Measurements from ENCODE around the gene YLPM1. TPM values are rescaled to one million over a fixed set of nuclear protein-coding genes. Genes with fewer than 3 reads are reported as not detected.

The YLPM1 gene
- polyA plus RNA-seq, 3 donors = 2.9 to 19.2 (median 6.2) TPM

DNA sequence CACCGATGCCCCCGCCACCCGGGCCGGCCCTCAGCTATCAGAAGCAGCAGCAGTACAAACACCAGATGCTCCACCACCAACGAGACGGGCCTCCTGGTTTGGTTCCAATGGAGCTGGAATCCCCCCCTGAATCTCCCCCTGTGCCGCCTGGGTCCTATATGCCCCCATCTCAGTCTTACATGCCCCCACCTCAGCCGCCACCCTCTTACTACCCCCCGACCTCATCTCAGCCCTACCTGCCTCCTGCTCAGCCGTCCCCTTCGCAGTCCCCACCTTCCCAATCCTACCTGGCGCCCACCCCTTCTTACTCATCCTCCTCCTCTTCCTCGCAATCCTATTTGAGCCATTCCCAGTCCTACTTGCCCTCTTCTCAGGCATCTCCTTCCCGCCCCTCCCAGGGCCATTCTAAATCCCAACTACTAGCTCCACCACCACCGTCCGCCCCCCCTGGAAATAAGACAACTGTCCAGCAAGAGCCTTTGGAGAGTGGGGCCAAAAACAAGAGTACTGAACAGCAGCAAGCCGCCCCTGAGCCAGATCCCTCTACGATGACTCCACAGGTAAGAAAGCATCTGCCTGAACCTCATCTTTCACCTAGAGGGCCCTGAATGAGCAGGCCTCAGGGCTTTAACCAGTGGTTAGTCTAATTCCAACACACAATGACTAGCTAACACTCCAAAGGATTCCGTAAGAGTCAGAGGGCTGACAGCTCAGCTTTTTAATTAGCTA lies 851 bp downstream of the YLPM1 start:
- Histone ChIP-seq H3K9ac (ENCODE audit: insufficient read depth, low read length, poor library complexity, severe bottlenecking) (peak overlapping the region; percentile 99), H2AFZ (ENCODE audit: insufficient read depth, low read depth, low read length, poor library complexity, severe bottlenecking) (peak overlapping the region; percentile 67), H4K20me1 (ENCODE audit: insufficient read depth, low read length) (peaks cover 28% of the 10 kb centered on the region), H3K27ac (ENCODE audit: low read depth in 1 of 2, low read length in 2 of 2) (peak overlapping the region in 1 of 2 donors; percentile 93), H3K4me2 (replicated peaks; ENCODE audit: extremely low read depth, low read length, poor library complexity, severe bottlenecking) (peak overlapping the region; percentile 96), H3K9me3 (replicated peaks in 1 of 2; ENCODE audit: control insufficient read depth in 1 of 2, insufficient read depth in 1 of 2, low read length in 2 of 2) (no peaks in the 10 kb centered on the region), H3K36me3 (replicated peaks in 1 of 2; ENCODE audit: control insufficient read depth in 1 of 2, insufficient read depth in 2 of 2, low read length in 2 of 2) (peaks cover 0 to 2% of the 10 kb centered on the region in 2 donors), H3K4me1 (ENCODE audit: control insufficient read depth in 1 of 2, insufficient read depth in 2 of 2, low read length in 2 of 2) (peaks cover 34 to 44% of the 10 kb centered on the region in 2 donors), H3K27me3 (ENCODE audit: control insufficient read depth in 2 of 2, insufficient read depth in 2 of 2, low read length in 2 of 2) (no peaks in the 10 kb centered on the region), H3K79me2 (ENCODE audit: insufficient read depth, low read length) (peaks cover 58% of the 10 kb centered on the region), H3K4me3 (replicated peaks in 1 of 3; ENCODE audit: low read depth in 2 of 3, low read length in 3 of 3) (peak overlapping the region; percentile 64 to 92 (median 89))
- H3K27ac Mint-ChIP-seq = peak overlapping the region; percentile 35 to 96 (median 89)
- TF ChIP-seq, protein P1, sequence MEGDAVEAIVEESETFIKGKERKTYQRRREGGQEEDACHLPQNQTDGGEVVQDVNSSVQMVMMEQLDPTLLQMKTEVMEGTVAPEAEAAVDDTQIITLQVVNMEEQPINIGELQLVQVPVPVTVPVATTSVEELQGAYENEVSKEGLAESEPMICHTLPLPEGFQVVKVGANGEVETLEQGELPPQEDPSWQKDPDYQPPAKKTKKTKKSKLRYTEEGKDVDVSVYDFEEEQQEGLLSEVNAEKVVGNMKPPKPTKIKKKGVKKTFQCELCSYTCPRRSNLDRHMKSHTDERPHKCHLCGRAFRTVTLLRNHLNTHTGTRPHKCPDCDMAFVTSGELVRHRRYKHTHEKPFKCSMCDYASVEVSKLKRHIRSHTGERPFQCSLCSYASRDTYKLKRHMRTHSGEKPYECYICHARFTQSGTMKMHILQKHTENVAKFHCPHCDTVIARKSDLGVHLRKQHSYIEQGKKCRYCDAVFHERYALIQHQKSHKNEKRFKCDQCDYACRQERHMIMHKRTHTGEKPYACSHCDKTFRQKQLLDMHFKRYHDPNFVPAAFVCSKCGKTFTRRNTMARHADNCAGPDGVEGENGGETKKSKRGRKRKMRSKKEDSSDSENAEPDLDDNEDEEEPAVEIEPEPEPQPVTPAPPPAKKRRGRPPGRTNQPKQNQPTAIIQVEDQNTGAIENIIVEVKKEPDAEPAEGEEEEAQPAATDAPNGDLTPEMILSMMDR (IDR thresholded peaks at IDR 0.05) = no peak
- WGBS (ENCODE audit: insufficient coverage) = 2% methylated on average over 17 of the region's 19 CpGs
- H3K4me1 Mint-ChIP-seq = peaks cover 52% of the 10 kb centered on the region
- intact Hi-C loops (cut with micrococcal nuclease) = loop anchor here (2.0 to 10.0 kb wide), 2 partner anchors 49 to 51 kb away; partner anchors contain the start of genes AREL1 (in 2 of the 2) and FCF1 (in 2 of the 2)
- H3K36me3 Mint-ChIP-seq = peaks cover 0 to 14% of the 10 kb centered on the region in 2 donors
- peak overlapping the region; percentile 91 to 98 for H3K4me3 Mint-ChIP-seq
- no peaks in the 10 kb centered on the region for H3K9me3 Mint-ChIP-seq
- DNase-seq = peak in 1 of 3 donors; percentile 8
- H3K27me3 Mint-ChIP-seq (ENCODE audit: low read depth in 3 of 3) = peaks cover 0 to 3% (median 0%) of the 10 kb centered on the region in 3 donors

DNA sequence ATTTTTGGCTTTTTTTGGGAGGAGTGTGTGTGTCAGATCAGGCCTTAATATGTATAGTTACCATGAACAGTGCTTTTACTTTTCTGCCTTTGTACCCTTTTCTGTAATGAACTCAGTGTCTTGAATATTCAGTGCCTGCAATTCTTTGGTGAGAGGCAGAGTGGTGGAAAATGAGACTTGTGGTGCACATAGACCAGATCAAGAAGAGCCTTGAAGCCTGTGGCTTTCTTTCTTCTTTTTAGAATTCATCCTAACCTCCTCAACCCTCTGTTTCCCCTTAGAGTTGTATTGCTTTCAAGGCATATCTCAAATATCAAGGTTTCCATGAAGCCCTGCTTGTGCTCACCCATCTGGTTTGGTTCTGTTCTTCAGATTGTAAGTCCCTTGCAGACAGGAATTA lies 2.6 kb downstream of the YLPM1 start:
- H3K9ac ChIP-seq (ENCODE audit: insufficient read depth, low read length, poor library complexity, severe bottlenecking) = peak overlapping the region; percentile 28
- H3K4me1 ChIP-seq (ENCODE audit: control insufficient read depth in 1 of 2, insufficient read depth in 2 of 2, low read length in 2 of 2) = peaks cover 34 to 44% of the 10 kb centered on the region in 2 donors
- H3K36me3 ChIP-seq (replicated peaks in 1 of 2; ENCODE audit: control insufficient read depth in 1 of 2, insufficient read depth in 2 of 2, low read length in 2 of 2) = peaks cover 0 to 2% of the 10 kb centered on the region in 2 donors
- intact Hi-C loops (cut with micrococcal nuclease) = loop anchor here (2.0 to 10.0 kb wide), 2 partner anchors 51 to 53 kb away; partner anchors contain the start of genes AREL1 (in 2 of the 2) and FCF1 (in 2 of the 2)
- H3K27me3 ChIP-seq (ENCODE audit: control insufficient read depth in 2 of 2, insufficient read depth in 2 of 2, low read length in 2 of 2) = no peaks in the 10 kb centered on the region
- no peak for DNase-seq
- H3K4me2 ChIP-seq (replicated peaks; ENCODE audit: extremely low read depth, low read length, poor library complexity, severe bottlenecking) = peak overlapping the region; percentile 96
- peaks cover 75% of the 10 kb centered on the region for H3K79me2 ChIP-seq (ENCODE audit: insufficient read depth, low read length)
- H4K20me1 ChIP-seq (ENCODE audit: insufficient read depth, low read length) = peaks cover 36% of the 10 kb centered on the region
- Mint-ChIP-seq H3K4me1 (peaks cover 52% of the 10 kb centered on the region), H3K27me3 (ENCODE audit: low read depth in 3 of 3) (no peaks in the 10 kb centered on the region), H3K36me3 (peaks cover 0 to 18% of the 10 kb centered on the region in 2 donors), H3K4me3 (peak overlapping the region in 1 of 2 donors; percentile 54), H3K27ac (peak overlapping the region in 3 of 7 donors; percentile 31 to 73 (median 61)), H3K9me3 (no peaks in the 10 kb centered on the region)
- peak overlapping the region in 1 of 3 experiments; percentile 92 for H3K4me3 ChIP-seq (replicated peaks in 1 of 3; ENCODE audit: low read depth in 2 of 3, low read length in 3 of 3)
- H3K9me3 ChIP-seq (replicated peaks in 1 of 2; ENCODE audit: control insufficient read depth in 1 of 2, insufficient read depth in 1 of 2, low read length in 2 of 2) = no peaks in the 10 kb centered on the region
- TF ChIP-seq, protein P1 (IDR thresholded peaks at IDR 0.05) = no peak
- H3K27ac ChIP-seq (ENCODE audit: low read depth in 1 of 2, low read length in 2 of 2) = peak overlapping the region in 1 of 2 donors; percentile 93
- H2AFZ ChIP-seq (ENCODE audit: insufficient read depth, low read depth, low read length, poor library complexity, severe bottlenecking) = no peak overlapping the region
